GM19452 (cell line): ENCODE data around the gene UST.
"Not testable (repeated sequence)": the region's sequence is repeated elsewhere in the genome, so short reads cannot be mapped to it uniquely, and the experiment has no call there.

ENCODE experiments used
- ATAC-seq: cut with Tn5 transposase; IDR thresholded peaks from one replicate; pipeline ENCODE4 v1.9.1; 2021; ENCODE audit not compliant: unreplicated experiment

Gene UST

GRCh38 chr6:148997865-148998264, 251.0 kb downstream of the UST start:
- no peak for ATAC-seq

GRCh38 chr6:148998704-148999103, 251.9 kb downstream of the UST start:
- no peak for ATAC-seq

GRCh38 chr6:148999501-148999900, 252.7 kb downstream of the UST start:
- ATAC-seq = no peak

GRCh38 chr6:148999929-149000468, 253.2 kb downstream of the UST start:
- no peak for ATAC-seq

GRCh38 chr6:149001422-149001821, 254.6 kb downstream of the UST start:
- ATAC-seq = no peak

- ATAC-seq = no peak
Measured at GRCh38 chr6:149003560-149003959, 256.7 kb downstream of the UST start.

GRCh38 chr6:149004664-149005063, 257.8 kb downstream of the UST start:
- no peak for ATAC-seq

GRCh38 chr6:149006236-149006635, 259.4 kb downstream of the UST start:
- not testable (repeated sequence) for ATAC-seq

GRCh38 chr6:149006671-149007070, 259.8 kb downstream of the UST start:
- no peak for ATAC-seq

- no peak for ATAC-seq
Measured at GRCh38 chr6:149007846-149008245, 261.0 kb downstream of the UST start.

- ATAC-seq = no peak
Measured at GRCh38 chr6:149008741-149009140, 261.9 kb downstream of the UST start.

GRCh38 chr6:149012040-149012545, 265.3 kb downstream of the UST start:
- ATAC-seq = no peak

- ATAC-seq = no peak
Measured at GRCh38 chr6:149013586-149014344, 266.9 kb downstream of the UST start.

GRCh38 chr6:149014631-149015534, 268.1 kb downstream of the UST start:
- no peak for ATAC-seq

- ATAC-seq = no peak
Measured at GRCh38 chr6:149015535-149016525, 269.0 kb downstream of the UST start.

GRCh38 chr6:149016716-149017115, 269.9 kb downstream of the UST start:
- ATAC-seq = no peak

- ATAC-seq = no peak
Measured at GRCh38 chr6:149020319-149020718, 273.5 kb downstream of the UST start.

GRCh38 chr6:149024361-149024760, 277.5 kb downstream of the UST start:
- ATAC-seq = no peak

GRCh38 chr6:149025061-149025460, 278.2 kb downstream of the UST start:
- ATAC-seq = no peak

- ATAC-seq = no peak
Measured at GRCh38 chr6:149026530-149026942, 279.7 kb downstream of the UST start.
